ENCODE data around the gene SYNGR3. TPM values are rescaled to one million over a fixed set of nuclear protein-coding genes. Genes with fewer than 3 reads are reported as not detected.

Gene SYNGR3
- total RNA-seq, 1 experiment from 2014 or later = 4.3 TPM

DNA sequence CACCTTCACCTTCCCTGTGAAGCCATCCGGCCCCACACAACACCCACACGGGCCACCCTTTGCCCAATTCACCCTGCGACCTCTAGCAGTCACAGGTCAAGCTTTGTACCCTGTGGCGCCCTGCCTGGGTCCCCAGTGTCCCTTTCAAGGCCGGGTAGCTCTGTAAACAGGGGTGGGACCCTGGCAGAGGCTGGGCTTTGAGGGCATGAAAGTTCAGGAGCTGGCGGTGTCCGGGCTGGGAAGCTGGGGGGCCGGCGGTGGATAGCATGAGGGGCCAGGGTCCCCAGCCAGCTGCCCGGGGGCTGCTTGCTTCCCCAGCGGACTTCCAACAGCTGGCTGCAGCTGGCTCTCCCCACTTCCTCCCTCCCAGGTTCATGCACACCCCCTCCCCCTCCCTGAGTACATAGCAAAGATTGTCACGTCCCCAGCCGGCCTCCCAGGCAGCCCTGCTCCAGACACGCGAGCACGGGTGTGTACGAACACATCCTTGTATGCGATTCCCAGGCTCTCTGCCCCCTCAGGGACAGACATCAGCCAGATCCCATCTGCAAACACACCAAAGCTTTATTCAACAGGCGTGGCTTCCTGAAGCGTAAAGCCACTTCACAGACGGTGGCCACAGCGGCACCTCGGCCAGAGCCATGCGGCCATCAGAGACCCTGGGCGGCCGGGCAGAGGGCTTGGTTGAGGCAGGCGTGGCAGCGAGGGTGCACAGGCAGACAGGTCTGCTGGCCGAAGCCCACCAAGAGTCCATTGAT lies 49.7 kb downstream of the SYNGR3 start:
- Histone ChIP-seq H3K4me2 (peak overlapping the region; percentile 71; the same call in 1 of the 2 replicates), H3K9me3 (ENCODE audit: insufficient read depth, low read depth) (no peaks in the 10 kb centered on the region), H2AFZ (no peak overlapping the region), H3F3A (ENCODE audit: insufficient read depth, low read depth) (peaks cover 32% of the 10 kb centered on the region), H4K20me1 (ENCODE audit: insufficient read depth) (no peaks in the 10 kb centered on the region), H3K79me2 (ENCODE audit: low read depth) (no peaks in the 10 kb centered on the region), H3K4me1 (replicated peaks; ENCODE audit: insufficient read depth) (peaks cover 45% of the 10 kb centered on the region), H3K9me2 (ENCODE audit: insufficient read depth) (no peaks in the 10 kb centered on the region), H3K27ac (no peak overlapping the region), H3K36me3 (ENCODE audit: low read depth) (no peaks in the 10 kb centered on the region), H3K27me3 (ENCODE audit: insufficient read depth, low read depth) (no peaks in the 10 kb centered on the region), H3K4me3 (no peak overlapping the region)
- TF ChIP-seq, protein P1, sequence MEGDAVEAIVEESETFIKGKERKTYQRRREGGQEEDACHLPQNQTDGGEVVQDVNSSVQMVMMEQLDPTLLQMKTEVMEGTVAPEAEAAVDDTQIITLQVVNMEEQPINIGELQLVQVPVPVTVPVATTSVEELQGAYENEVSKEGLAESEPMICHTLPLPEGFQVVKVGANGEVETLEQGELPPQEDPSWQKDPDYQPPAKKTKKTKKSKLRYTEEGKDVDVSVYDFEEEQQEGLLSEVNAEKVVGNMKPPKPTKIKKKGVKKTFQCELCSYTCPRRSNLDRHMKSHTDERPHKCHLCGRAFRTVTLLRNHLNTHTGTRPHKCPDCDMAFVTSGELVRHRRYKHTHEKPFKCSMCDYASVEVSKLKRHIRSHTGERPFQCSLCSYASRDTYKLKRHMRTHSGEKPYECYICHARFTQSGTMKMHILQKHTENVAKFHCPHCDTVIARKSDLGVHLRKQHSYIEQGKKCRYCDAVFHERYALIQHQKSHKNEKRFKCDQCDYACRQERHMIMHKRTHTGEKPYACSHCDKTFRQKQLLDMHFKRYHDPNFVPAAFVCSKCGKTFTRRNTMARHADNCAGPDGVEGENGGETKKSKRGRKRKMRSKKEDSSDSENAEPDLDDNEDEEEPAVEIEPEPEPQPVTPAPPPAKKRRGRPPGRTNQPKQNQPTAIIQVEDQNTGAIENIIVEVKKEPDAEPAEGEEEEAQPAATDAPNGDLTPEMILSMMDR (conservative IDR thresholded peaks at IDR 0.05) = no peak
- no peak for TF ChIP-seq EZH2 (IDR thresholded peaks at IDR 0.05; ENCODE audit: low read depth)
- no TSS peak for BruUV-seq (replicated peaks)
- intact Hi-C loops (cut with micrococcal nuclease; ENCODE audit: unreplicated experiment) = loop anchor here (10.0 kb wide), 1 partner anchor 565 kb away; no protein-coding TSS in a partner anchor
- POLR2A ChIA-PET (ENCODE audit: unreplicated experiment) = no interaction called here
- DNase-seq = peak in 1 of 2 experiments; percentile 31
- CTCF ChIA-PET = no interaction called here

DNA sequence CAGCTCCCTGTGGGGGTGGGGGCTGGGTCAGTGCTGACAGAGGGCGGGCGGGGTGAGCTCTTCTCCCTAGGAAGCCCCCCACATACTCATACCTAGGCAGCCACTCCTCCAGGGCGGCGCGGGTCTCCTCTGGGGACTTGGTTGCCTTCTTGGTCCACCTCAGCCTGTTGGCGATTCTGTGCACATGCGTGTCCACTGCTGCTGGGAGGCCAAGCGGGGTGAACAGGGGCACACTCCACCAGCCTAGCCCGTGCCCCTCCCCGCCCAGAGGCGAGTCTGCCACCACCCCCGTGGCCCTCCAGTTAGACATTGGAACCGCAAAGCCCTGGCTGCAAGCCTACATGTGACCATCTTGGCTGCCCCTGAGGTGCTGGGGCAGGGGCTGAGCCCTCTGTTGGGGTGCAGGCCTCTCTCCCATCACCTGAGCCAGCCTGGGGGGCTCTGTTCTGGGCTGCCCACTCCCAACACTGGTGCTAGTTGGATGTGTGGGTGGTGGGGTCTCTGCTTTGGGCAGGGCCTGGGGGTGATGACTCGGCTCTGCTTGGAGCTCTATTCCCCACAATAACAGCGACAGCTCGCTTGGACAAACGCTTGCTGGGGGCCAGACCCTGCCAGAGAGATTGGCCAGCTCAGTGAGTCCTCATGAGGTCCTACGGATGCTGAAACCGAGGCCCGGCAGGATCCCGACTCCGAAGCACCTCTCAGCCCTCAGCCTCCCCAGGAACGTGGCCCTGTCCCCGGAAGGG lies 50.4 kb downstream of the SYNGR3 start:
- peaks cover 32% of the 10 kb centered on the region for H3F3A ChIP-seq (ENCODE audit: insufficient read depth, low read depth)
- no peaks in the 10 kb centered on the region; the same call in 1 of the 2 replicates for H3K79me2 ChIP-seq (ENCODE audit: low read depth)
- H3K36me3 ChIP-seq (ENCODE audit: low read depth) = no peaks in the 10 kb centered on the region
- intact Hi-C loops (cut with micrococcal nuclease; ENCODE audit: unreplicated experiment) = loop anchor here (10.0 kb wide), 1 partner anchor 565 kb away; no protein-coding TSS in a partner anchor
- no peaks in the 10 kb centered on the region for H3K27me3 ChIP-seq (ENCODE audit: insufficient read depth, low read depth)
- no peak overlapping the region for H2AFZ ChIP-seq
- H4K20me1 ChIP-seq (ENCODE audit: insufficient read depth) = no peaks in the 10 kb centered on the region
- H3K9me3 ChIP-seq (ENCODE audit: insufficient read depth, low read depth) = no peaks in the 10 kb centered on the region
- peaks cover 45% of the 10 kb centered on the region for H3K4me1 ChIP-seq (replicated peaks; ENCODE audit: insufficient read depth)
- peak overlapping the region; percentile 95 for H3K27ac ChIP-seq
- peak in 1 of 2 experiments; percentile 55 for DNase-seq
- H3K4me2 ChIP-seq = peak overlapping the region; percentile 71
- no peak overlapping the region for H3K4me3 ChIP-seq
- no TSS peak for BruUV-seq (replicated peaks)
- TF ChIP-seq EZH2 (IDR thresholded peaks at IDR 0.05; ENCODE audit: low read depth) = no peak
- TF ChIP-seq, protein P1 (conservative IDR thresholded peaks at IDR 0.05) = no peak
- POLR2A ChIA-PET (ENCODE audit: unreplicated experiment) = interaction anchor here (0.7 kb wide), 1 partner anchor 1741 kb away, joined by 3 read pairs; no protein-coding TSS in a partner anchor
- H3K9me2 ChIP-seq (ENCODE audit: insufficient read depth) = no peaks in the 10 kb centered on the region
- CTCF ChIA-PET = interaction anchor here (0.9 kb wide), 1 partner anchor 17 kb away, joined by 3 read pairs; no protein-coding TSS in a partner anchor

- Histone ChIP-seq H2AFZ (peak overlapping the region; percentile 65; the same call in 1 of the 2 replicates), H3K4me3 (no peak overlapping the region), H3F3A (ENCODE audit: insufficient read depth, low read depth) (peaks cover 32% of the 10 kb centered on the region), H3K9me2 (ENCODE audit: insufficient read depth) (no peaks in the 10 kb centered on the region), H3K79me2 (ENCODE audit: low read depth) (no peaks in the 10 kb centered on the region; the same call in 1 of the 2 replicates), H3K4me1 (replicated peaks; ENCODE audit: insufficient read depth) (peaks cover 45% of the 10 kb centered on the region), H4K20me1 (ENCODE audit: insufficient read depth) (no peaks in the 10 kb centered on the region), H3K9me3 (ENCODE audit: insufficient read depth, low read depth) (no peaks in the 10 kb centered on the region), H3K4me2 (peak overlapping the region; percentile 71), H3K27ac (peak overlapping the region; percentile 95), H3K27me3 (ENCODE audit: insufficient read depth, low read depth) (no peaks in the 10 kb centered on the region), H3K36me3 (ENCODE audit: low read depth) (no peaks in the 10 kb centered on the region)
- no TSS peak for BruUV-seq (replicated peaks)
- ChIA-PET POLR2A (ENCODE audit: unreplicated experiment) (interaction anchor here (0.6 to 0.9 kb wide), 8 partner anchors 18 to 1741 kb away, joined by 3 to 14 read pairs (median 3); partner anchors contain the start of genes TRAF7, UQCC4 and ZNF213), CTCF (interaction anchor here (0.6 to 0.9 kb wide), 3 partner anchors 14 to 154 kb away, joined by 3 to 12 read pairs (median 8); partner anchors contain the start of gene NHERF2)
- no peak for TF ChIP-seq EZH2 (IDR thresholded peaks at IDR 0.05; ENCODE audit: low read depth)
- TF ChIP-seq, protein P1 (conservative IDR thresholded peaks at IDR 0.05) = no peak
- peak; percentile 94 to 96 for DNase-seq
- intact Hi-C loops (cut with micrococcal nuclease; ENCODE audit: unreplicated experiment) = loop anchor here (10.0 kb wide), 1 partner anchor 564 kb away; no protein-coding TSS in a partner anchor
These were observed 51.2 kb downstream of the SYNGR3 start for GRCh38 chr16:2040787-2041522.

Measured in PC-9 (cell line).